HCEC 1CT (cell line): ENCODE data around the gene NELL2.
"Not testable (repeated sequence)": the region's sequence is repeated elsewhere in the genome, so short reads cannot be mapped to it uniquely, and the experiment has no call there.

ENCODE experiments used
- DNase-seq: peaks from one replicate; pipeline ENCODE4 v3.0.0-alpha.2; 2017

The NELL2 gene

GRCh38 chr12:44847403-44847802, 28.7 kb downstream of the NELL2 start:
- no peak for DNase-seq

- no peak for DNase-seq
These were observed 29.3 kb downstream of the NELL2 start for GRCh38 chr12:44846826-44847225.

GRCh38 chr12:44842669-44843068, 33.4 kb downstream of the NELL2 start:
- DNase-seq: no peak

- DNase-seq: no peak
These were observed 36.3 kb downstream of the NELL2 start for GRCh38 chr12:44839785-44840184.

GRCh38 chr12:44837114-44837755, 38.9 kb downstream of the NELL2 start:
- DNase-seq: no peak

GRCh38 chr12:44835641-44836379, 40.3 kb downstream of the NELL2 start:
- DNase-seq: no peak

GRCh38 chr12:44834996-44835395, 41.1 kb downstream of the NELL2 start:
- DNase-seq: not testable (repeated sequence)

GRCh38 chr12:44833561-44833960, 42.6 kb downstream of the NELL2 start:
- DNase-seq: no peak

GRCh38 chr12:44830566-44831055, 45.5 kb downstream of the NELL2 start:
- DNase-seq: no peak

- DNase-seq: no peak
These were observed 47.1 kb downstream of the NELL2 start for GRCh38 chr12:44829045-44829444.

- no peak for DNase-seq
These were observed 48.2 kb downstream of the NELL2 start for GRCh38 chr12:44827832-44828438.

- DNase-seq: not testable (repeated sequence)
These were observed 54.4 kb downstream of the NELL2 start for GRCh38 chr12:44821702-44822101.

GRCh38 chr12:44819884-44820283, 56.2 kb downstream of the NELL2 start:
- no peak for DNase-seq

GRCh38 chr12:44817687-44818086, 58.4 kb downstream of the NELL2 start:
- no peak for DNase-seq

- DNase-seq: no peak
These were observed 59.6 kb downstream of the NELL2 start for GRCh38 chr12:44816446-44817017.

- DNase-seq: no peak
These were observed 64.1 kb downstream of the NELL2 start for GRCh38 chr12:44812062-44812461.

- DNase-seq: no peak
These were observed 72.0 kb downstream of the NELL2 start for GRCh38 chr12:44804068-44804467.

GRCh38 chr12:44795970-44796369, 80.1 kb downstream of the NELL2 start:
- DNase-seq: no peak

- DNase-seq: no peak
These were observed 87.4 kb downstream of the NELL2 start for GRCh38 chr12:44788731-44789130.

GRCh38 chr12:44780221-44780790, 95.8 kb downstream of the NELL2 start:
- DNase-seq: no peak

- no peak for DNase-seq
These were observed 96.3 kb downstream of the NELL2 start for GRCh38 chr12:44779766-44780165.

- no peak for DNase-seq
These were observed 97.3 kb downstream of the NELL2 start for GRCh38 chr12:44778863-44779262.

GRCh38 chr12:44777044-44777443, 99.1 kb downstream of the NELL2 start:
- no peak for DNase-seq
